IMR-90 (cell line): ENCODE data around the gene SGMS1. TPM values are rescaled to one million over a fixed set of nuclear protein-coding genes. Genes with fewer than 3 reads are reported as not detected.

Source experiments
- ATAC-seq: fragments of 200-7000 bp; cut with Tn5 transposase; 2 replicates; pipeline ENCODE4 v1.9.1; 2020; ENCODE audit warnings: low read depth, mild to moderate bottlenecking, moderate library complexity
- BruUV-seq: library from RNA; stranded (reverse); fragments of 400-500 nt; replicated peaks from 2 replicates; lab custom pipeline; 2021; lab: Mats Ljungman, UMichigan
- CTCF ChIA-PET: fragments of 300-600 bp; formaldehyde crosslinking; extraction: SDS; loops from one replicate; lab custom pipeline; 2021; ENCODE audit warnings: antibody characterized with exemption; lab: Yijun Ruan, JAX
- POLR2A ChIA-PET: fragments of 300-600 bp; sonication (Branson Sonifier 250); formaldehyde crosslinking; loops from one replicate; lab custom pipeline; 2022; ENCODE audit warnings: antibody characterized with exemption; ENCODE audit not compliant: unreplicated experiment; lab: Charles Lee
- DNase-seq: peaks from one replicate; pipeline ENCODE4 v3.0.0; 2013
- H2AFZ ChIP-seq: replicated peaks from 2 replicates; pipeline ENCODE3; 2013; ENCODE audit warnings: low read length, mild to moderate bottlenecking; ENCODE audit not compliant: poor library complexity
- H2AK5ac ChIP-seq: 2 replicates; pipeline ENCODE4 v1.6.1; 2013; ENCODE audit warnings: low read depth, low read length, inconsistent platforms
- H2AK9ac ChIP-seq: replicated peaks from 2 replicates; pipeline ENCODE3; 2013; ENCODE audit warnings: mild to moderate bottlenecking, low read depth, low read length, moderate library complexity; ENCODE audit not compliant: poor library complexity
- H2BK120ac ChIP-seq: 2 replicates; pipeline ENCODE4 v1.6.1; 2013; ENCODE audit warnings: low read depth, low read length, inconsistent platforms
- H2BK15ac ChIP-seq: 3 replicates; pipeline ENCODE4 v1.6.1; 2013; ENCODE audit warnings: low read depth, low read length, inconsistent platforms
- H2BK20ac ChIP-seq: 2 replicates; pipeline ENCODE4 v1.6.1; 2013; ENCODE audit warnings: low read depth, mild to moderate bottlenecking, inconsistent platforms, low read length, moderate library complexity
- H2BK5ac ChIP-seq: 2 replicates; pipeline ENCODE4 v1.6.1; 2013; ENCODE audit warnings: mild to moderate bottlenecking, low read depth, low read length, inconsistent platforms; ENCODE audit not compliant: poor library complexity, severe bottlenecking
- H3K14ac ChIP-seq: replicated peaks from 2 replicates; pipeline ENCODE4 v1.6.1; 2013; ENCODE audit warnings: low read depth, low read length, inconsistent platforms
- H3K18ac ChIP-seq: 2 replicates; pipeline ENCODE4 v1.6.1; 2013; ENCODE audit warnings: low read depth, low read length, control low read depth
- H3K23ac ChIP-seq: 2 replicates; pipeline ENCODE4 v1.6.1; 2013; ENCODE audit warnings: low read depth, low read length, inconsistent platforms
- H3K27ac ChIP-seq: 2 replicates; pipeline ENCODE4 v1.5.1; 2013; ENCODE audit warnings: mild to moderate bottlenecking, control low read depth, low read length; ENCODE audit not compliant: insufficient read depth
- H3K27me3 ChIP-seq: 2 replicates; pipeline ENCODE4 v1.6.1; 2013; ENCODE audit warnings: low read length; ENCODE audit not compliant: control insufficient read depth, insufficient read depth
- H3K36me3 ChIP-seq: 2 replicates; pipeline ENCODE4 v1.6.1; 2013; ENCODE audit warnings: low read length, mixed read lengths; ENCODE audit not compliant: control insufficient read depth, insufficient read depth
- H3K4ac ChIP-seq: 2 replicates; pipeline ENCODE4 v1.6.1; 2013; ENCODE audit warnings: low read depth, low read length, inconsistent platforms
- H3K4me1 ChIP-seq: 2 replicates; pipeline ENCODE4 v1.6.1; 2013; ENCODE audit warnings: low read length, mixed read lengths; ENCODE audit not compliant: control insufficient read depth, insufficient read depth
- H3K4me2 ChIP-seq: 2 replicates; pipeline ENCODE4 v1.6.1; 2013; ENCODE audit warnings: low read depth, mild to moderate bottlenecking, control low read depth, low read length, moderate library complexity
- H3K4me3 ChIP-seq: 2 replicates; pipeline ENCODE4 v1.5.1; 2013; ENCODE audit warnings: low read depth, mild to moderate bottlenecking, control low read depth, low read length, moderate library complexity; ENCODE audit not compliant: insufficient read depth
- H3K56ac ChIP-seq: 2 replicates; pipeline ENCODE4 v1.6.1; 2013; ENCODE audit warnings: low read length, inconsistent platforms; ENCODE audit not compliant: insufficient read depth; ENCODE audit errors: extremely low read depth
- H3K79me1 ChIP-seq, 2 experiments: 2 replicates each; pipeline ENCODE4 v1.6.1; 2013; ENCODE audit warnings: low read length in 2 of 2, inconsistent platforms in 1 of 2, low read depth in 1 of 2
- H3K9ac ChIP-seq: 2 replicates; pipeline ENCODE4 v1.6.1; 2013; ENCODE audit warnings: low read depth, low read length, control low read depth
- H3K9me1 ChIP-seq: 2 replicates; pipeline ENCODE4 v1.6.1; 2013; ENCODE audit warnings: low read length, inconsistent platforms; ENCODE audit not compliant: insufficient read depth
- H3K9me3 ChIP-seq: 2 replicates; pipeline ENCODE4 v1.6.1; 2013; ENCODE audit warnings: low read length; ENCODE audit not compliant: control insufficient read depth, insufficient read depth
- H4K20me1 ChIP-seq: 2 replicates; pipeline ENCODE4 v1.6.1; 2013; ENCODE audit warnings: low read length, inconsistent platforms; ENCODE audit not compliant: insufficient read depth
- H4K5ac ChIP-seq: 2 replicates; pipeline ENCODE4 v1.6.1; 2013; ENCODE audit warnings: mild to moderate bottlenecking, low read depth, low read length, control low read depth
- H4K8ac ChIP-seq, 2 experiments: 2 replicates each; pipeline ENCODE4 v1.6.1; 2013; ENCODE audit warnings: low read depth in 2 of 2, low read length in 2 of 2, control low read depth in 1 of 2, inconsistent platforms in 1 of 2
- H4K91ac ChIP-seq: 2 replicates; pipeline ENCODE4 v1.6.1; 2013; ENCODE audit warnings: low read depth, low read length, inconsistent platforms; ENCODE audit not compliant: insufficient read depth
- BHLHE40 ChIP-seq: fragments of 150-350 bp; IDR thresholded peaks from 2 replicates; pipeline ENCODE4 v1.6.1; 2016; ENCODE audit warnings: mild to moderate bottlenecking, low read depth, low read length
- ELK1 ChIP-seq: fragments of 150-350 bp; IDR thresholded peaks from 2 replicates; pipeline ENCODE4 v1.6.1; 2016; ENCODE audit warnings: low read depth, mild to moderate bottlenecking, low read length, moderate library complexity, borderline replicate concordance
- FOS ChIP-seq: fragments of 150-350 bp; IDR thresholded peaks from 2 replicates; pipeline ENCODE4 v1.6.1; 2016; ENCODE audit warnings: low read depth, low read length
- MAFK ChIP-seq: IDR thresholded peaks from 2 replicates; pipeline ENCODE4 v1.6.1; 2012; ENCODE audit warnings: low read depth, low read length, improper control_type of control experiment
- MAZ ChIP-seq: IDR thresholded peaks from 2 replicates; pipeline ENCODE4 v1.6.1; 2012; ENCODE audit warnings: low read depth, mild to moderate bottlenecking, low read length, improper control_type of control experiment, moderate library complexity, borderline replicate concordance
- MXI1 ChIP-seq: IDR thresholded peaks from 2 replicates; pipeline ENCODE4 v1.6.1; 2012; ENCODE audit warnings: low read depth, mild to moderate bottlenecking, low read length, moderate library complexity, borderline replicate concordance
- POLR2A ChIP-seq: IDR thresholded peaks from 2 replicates; pipeline ENCODE4 v1.6.1; 2012; ENCODE audit warnings: mild to moderate bottlenecking, low read depth, low read length
- RAD21 ChIP-seq: IDR thresholded peaks from 2 replicates; pipeline ENCODE4 v1.6.1; 2012; ENCODE audit warnings: low read length, improper control_type of control experiment
- RCOR1 ChIP-seq: IDR thresholded peaks from 2 replicates; pipeline ENCODE4 v1.6.1; 2012; ENCODE audit warnings: mild to moderate bottlenecking, low read length, improper control_type of control experiment; ENCODE audit not compliant: insufficient replicate concordance
- RFX5 ChIP-seq: IDR thresholded peaks from 2 replicates; pipeline ENCODE4 v1.8.0; 2012; ENCODE audit warnings: low read depth, mild to moderate bottlenecking, low read length, moderate library complexity
- WGBS, 2 experiments: methylation state at CpG; one replicate each; pipeline versions ENCODE4 v1.1.5 to v1.1.7; 2013; ENCODE audit warnings: missing lambda C conversion rate in 2 of 2; ENCODE audit not compliant: insufficient read length in 1 of 2; ENCODE audit errors: extremely low coverage in 2 of 2; 5-methylcytosine and 5-hydroxymethylcytosine counted together
- dilution Hi-C: fragments of 300-500 bp; cut with HindIII; formaldehyde crosslinking; loops from one replicate; pipeline ENCODE4 v1.14.3; 2018; ENCODE audit warnings: low sequenced_read_pairs; ENCODE audit not compliant: unreplicated experiment
- in situ Hi-C: fragments of 300-500 bp; cut with MboI; formaldehyde crosslinking; loops from 3 replicates; pipeline ENCODE4 v1.14.3; 2019; ENCODE audit warnings: low sequenced_read_pairs, inconsistent platforms, mixed read lengths
- intact Hi-C: fragments of 100-400 bp; cut with micrococcal nuclease; formaldehyde crosslinking; loops from 2 replicates; pipeline ENCODE4 v1.10.0; 2022
- polyA plus RNA-seq, 3 experiments: library from polyadenylated mRNA; depleted of rRNA; stranded (reverse); fragments of >200 nt; gene quantifications; 2 replicates each; pipeline ENCODE4 v1.2.3, GENCODE V29; 2012; ENCODE audit warnings: low replicate concordance in 1 of 3
- total RNA-seq: library from RNA; depleted of rRNA; stranded (reverse); fragments of >200 nt; gene quantifications from 2 replicates; pipeline ENCODE4 v1.2.3, GENCODE V29; 2012
- TF ChIP-seq, protein P1 (sequence below): fragments of 150-350 bp; IDR thresholded peaks from 2 replicates; pipeline ENCODE4 v1.6.1; 2017; ENCODE audit warnings: mild to moderate bottlenecking, antibody characterized with exemption, low read length, low read depth

SGMS1 gene
- total and polyA plus RNA-seq, 2 of the 4 experiments (the other 2 are of a cell fraction), result 9.8 to 30.8 TPM

GRCh38 chr10:50641626-50642025 lies 17.9 kb upstream of the SGMS1 start:
- Histone ChIP-seq H3K4me1 (no peaks in the 10 kb centered on the region), H3K27me3 (no peaks in the 10 kb centered on the region; the same call in 1 of the 2 replicates), H2AK5ac (no peak overlapping the region), H2BK20ac (no peak overlapping the region), H2AK9ac (no peak overlapping the region), H4K91ac (no peak overlapping the region), H3K9me1 (no peaks in the 10 kb centered on the region), H3K4ac (no peak overlapping the region), H3K9me3 (no peaks in the 10 kb centered on the region), H2BK120ac (no peak overlapping the region), H3K56ac (no peak overlapping the region), H3K23ac (no peak overlapping the region), H4K20me1 (no peaks in the 10 kb centered on the region; the same call in 1 of the 2 replicates), H3K79me1 (no peaks in the 10 kb centered on the region), H4K5ac (no peak overlapping the region), H3K18ac (no peak overlapping the region), H3K4me3 (no peak overlapping the region), H4K8ac (no peak overlapping the region), H3K36me3 (no peaks in the 10 kb centered on the region), H2AFZ (no peak overlapping the region), H3K27ac (no peak overlapping the region), H3K14ac (no peak overlapping the region), H3K4me2 (no peak overlapping the region), H2BK5ac (no peak overlapping the region), H3K9ac (no peak overlapping the region), H2BK15ac (no peak overlapping the region)
- in situ Hi-C loops (no loop called here), intact Hi-C loops (no loop called here), dilution Hi-C loops (no loop called here)
- no CpG with 5 or more reads among the region's 2 CpGs for WGBS, 2 experiments
- BruUV-seq, result no TSS peak
- no peak for ATAC-seq
- DNase-seq, result no peak
- ChIA-PET CTCF (no interaction called here), POLR2A (no interaction called here)
- no peak for TF ChIP-seq RCOR1
- TF ChIP-seq RAD21, result no peak
- TF ChIP-seq MXI1, result no peak
- TF ChIP-seq FOS, result no peak
- no peak for TF ChIP-seq MAZ
- no peak for TF ChIP-seq ELK1
- TF ChIP-seq RFX5, result no peak
- TF ChIP-seq, protein P1, sequence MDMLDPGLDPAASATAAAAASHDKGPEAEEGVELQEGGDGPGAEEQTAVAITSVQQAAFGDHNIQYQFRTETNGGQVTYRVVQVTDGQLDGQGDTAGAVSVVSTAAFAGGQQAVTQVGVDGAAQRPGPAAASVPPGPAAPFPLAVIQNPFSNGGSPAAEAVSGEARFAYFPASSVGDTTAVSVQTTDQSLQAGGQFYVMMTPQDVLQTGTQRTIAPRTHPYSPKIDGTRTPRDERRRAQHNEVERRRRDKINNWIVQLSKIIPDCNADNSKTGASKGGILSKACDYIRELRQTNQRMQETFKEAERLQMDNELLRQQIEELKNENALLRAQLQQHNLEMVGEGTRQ, result no peak
- no peak for TF ChIP-seq MAFK
- no peak for TF ChIP-seq BHLHE40
- no peak for TF ChIP-seq POLR2A
